GM21786 (cell line): Measurements from ENCODE around the gene AGRN.
"Not testable (repeated sequence)": the region's sequence is repeated elsewhere in the genome, so short reads cannot be mapped to it uniquely, and the experiment has no call there.

Experiments
- ATAC-seq: cut with Tn5 transposase; IDR thresholded peaks from one replicate; pipeline ENCODE4 v1.9.1; 2021; ENCODE audit not compliant: unreplicated experiment

Gene AGRN

GRCh38 chr1:1063945-1064831, 44.3 kb downstream of the AGRN start:
- peak; percentile 47 for ATAC-seq

- no peak for ATAC-seq
Measured at GRCh38 chr1:1065265-1065939, 45.5 kb downstream of the AGRN start.

GRCh38 chr1:1065940-1066304, 46.0 kb downstream of the AGRN start:
- ATAC-seq = not testable (repeated sequence)

GRCh38 chr1:1066403-1067283, 46.7 kb downstream of the AGRN start:
- ATAC-seq = no peak

GRCh38 chr1:1067284-1067859, 47.5 kb downstream of the AGRN start:
- ATAC-seq = no peak

- no peak for ATAC-seq
Measured at GRCh38 chr1:1067860-1068516, 48.1 kb downstream of the AGRN start.

GRCh38 chr1:1068517-1069055, 48.7 kb downstream of the AGRN start:
- ATAC-seq = no peak

GRCh38 chr1:1069056-1069710, 49.3 kb downstream of the AGRN start:
- ATAC-seq = peak; percentile 53

GRCh38 chr1:1069711-1070676, 50.1 kb downstream of the AGRN start:
- ATAC-seq = no peak

- ATAC-seq = no peak
Measured at GRCh38 chr1:1071486-1072298, 51.8 kb downstream of the AGRN start.

- no peak for ATAC-seq
Measured at GRCh38 chr1:1072299-1072848, 52.5 kb downstream of the AGRN start.

- ATAC-seq = no peak
Measured at GRCh38 chr1:1072849-1073742, 53.2 kb downstream of the AGRN start.

GRCh38 chr1:1073743-1074587, 54.0 kb downstream of the AGRN start, which contains the start of gene RNF223:
RNF223 (minus strand) TSS chr1:1074306; CDS start chr1:1072566, 1,740 bp downstream.
- no peak for ATAC-seq

GRCh38 chr1:1074631-1075147, 54.8 kb downstream of the AGRN start:
- ATAC-seq = no peak
